GM10266 (cell line): ENCODE results near the gene TMEM130.

Experiments used
- DNase-seq: peaks from one replicate; pipeline ENCODE4 v3.0.0; 2012; ENCODE audit errors: extremely low spot score
- CTCF ChIP-seq: IDR thresholded peaks from 2 replicates; pipeline ENCODE4 v1.5.1; 2012; ENCODE audit warnings: mild to moderate bottlenecking, low read depth; ENCODE audit not compliant: control insufficient read depth, insufficient read depth; ENCODE audit errors: missing control alignments

The TMEM130 gene

GRCh38 chr7:98811299-98811698, 58.5 kb downstream of the TMEM130 start:
- DNase-seq = no peak
- TF ChIP-seq CTCF = no peak

- no peak for DNase-seq
- no peak for TF ChIP-seq CTCF
These were observed 59.5 kb downstream of the TMEM130 start for GRCh38 chr7:98810153-98810802.

- TF ChIP-seq CTCF = no peak
- no peak for DNase-seq
These were observed 60.9 kb downstream of the TMEM130 start for GRCh38 chr7:98808751-98809460.

- no peak for DNase-seq
These were observed 62.5 kb downstream of the TMEM130 start for GRCh38 chr7:98807068-98808048.

GRCh38 chr7:98805956-98806838, 63.6 kb downstream of the TMEM130 start:
- no peak for TF ChIP-seq CTCF
- DNase-seq = no peak

More at GRCh38 chr7:98807068-98808048, 62.5 kb downstream of the TMEM130 start:
- no peak for TF ChIP-seq CTCF

- no peak for TF ChIP-seq CTCF
- DNase-seq = peak; percentile 39
These were observed 67.1 kb downstream of the TMEM130 start for GRCh38 chr7:98802781-98803110.
